Measurements from ENCODE around the gene RASGEF1B.

RASGEF1B gene

DNA sequence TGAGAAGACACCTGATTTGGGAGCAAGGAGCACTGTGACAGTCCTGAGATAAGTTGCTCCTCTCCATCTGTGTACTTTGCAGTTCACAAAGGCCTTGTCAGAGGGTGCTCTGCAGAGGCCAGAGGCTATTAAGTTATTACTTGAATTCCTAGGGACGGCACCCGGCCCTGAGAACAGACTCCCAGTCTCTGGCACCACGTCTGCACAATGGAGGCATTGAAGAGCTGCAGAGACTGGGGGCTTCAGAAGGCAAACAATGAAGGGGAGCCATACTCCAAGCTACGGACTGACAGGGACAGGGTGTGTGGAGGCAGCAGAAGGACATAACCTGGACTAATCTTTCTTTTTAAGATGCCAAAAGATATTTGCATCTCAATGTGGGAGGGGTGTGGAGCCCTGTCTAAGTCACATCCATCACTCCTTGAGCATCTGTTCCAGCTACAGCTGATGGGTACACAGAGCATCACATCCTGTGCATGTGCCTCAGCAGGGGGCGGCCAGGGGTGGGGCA, 11.5 kb downstream of the RASGEF1B start:
- no peak overlapping the region for H3K27ac Mint-ChIP-seq
- ATAC-seq (peak; percentile 36), DNase-seq (ENCODE audit: low spot score in 2 of 2) (no peak)
- no peak overlapping the region for H3K4me3 Mint-ChIP-seq
- H3K4me1 Mint-ChIP-seq = peaks cover 7% of the 10 kb centered on the region
- no peaks in the 10 kb centered on the region for H3K9me3 Mint-ChIP-seq
- peaks cover 32% of the 10 kb centered on the region for H3K36me3 Mint-ChIP-seq

- no peaks in the 10 kb centered on the region for H3K9me3 Mint-ChIP-seq
These were observed 12.5 kb downstream of the RASGEF1B start for GRCh38 chr4:81459228-81459627.

GRCh38 chr4:81457921-81458520, 13.7 kb downstream of the RASGEF1B start:
- Mint-ChIP-seq H3K36me3 (peaks cover 54% of the 10 kb centered on the region), H3K27ac (no peak overlapping the region), H3K4me1 (peaks cover 15% of the 10 kb centered on the region)

More at GRCh38 chr4:81459228-81459627, 12.5 kb downstream of the RASGEF1B start:
- no peak overlapping the region for H3K4me3 Mint-ChIP-seq
- H3K4me1 Mint-ChIP-seq = peaks cover 13% of the 10 kb centered on the region
- H3K36me3 Mint-ChIP-seq = peaks cover 42% of the 10 kb centered on the region
- DNase-seq (ENCODE audit: low spot score in 2 of 2) = no peak
- H3K27ac Mint-ChIP-seq = no peak overlapping the region
- no peak for ATAC-seq

GRCh38 chr4:81457345-81457744, 14.4 kb downstream of the RASGEF1B start:
- H3K36me3 Mint-ChIP-seq = peaks cover 61% of the 10 kb centered on the region
- ATAC-seq (no peak), DNase-seq (ENCODE audit: low spot score in 2 of 2) (no peak)
- no peak overlapping the region for H3K4me3 Mint-ChIP-seq
- H3K4me1 Mint-ChIP-seq = peaks cover 15% of the 10 kb centered on the region
- H3K9me3 Mint-ChIP-seq = no peaks in the 10 kb centered on the region
- no peak overlapping the region for H3K27ac Mint-ChIP-seq

More at GRCh38 chr4:81457921-81458520, 13.7 kb downstream of the RASGEF1B start:
- no peak for ATAC-seq
- no peak for DNase-seq (ENCODE audit: low spot score in 2 of 2)
- Mint-ChIP-seq H3K4me3 (no peak overlapping the region), H3K9me3 (no peaks in the 10 kb centered on the region)

DNA sequence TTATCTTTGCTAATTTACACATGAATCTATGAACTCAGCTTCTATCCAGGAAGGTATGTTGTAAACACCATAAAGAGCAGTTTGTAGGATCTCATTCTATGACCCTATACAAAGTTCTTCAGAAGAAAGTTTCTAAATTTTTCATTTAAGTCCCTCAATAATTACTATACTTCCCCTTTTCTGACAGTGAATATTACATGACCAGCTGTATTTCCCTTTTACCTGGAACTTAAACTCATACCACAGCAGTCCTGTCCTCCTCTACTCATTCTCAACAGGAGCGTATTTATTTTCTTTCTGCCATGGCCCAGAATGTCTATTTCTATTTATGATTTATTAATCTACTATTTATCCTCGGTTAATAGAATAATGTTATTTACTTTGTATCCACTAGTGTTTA, 15.8 kb downstream of the RASGEF1B start:
- Mint-ChIP-seq H3K4me1 (peaks cover 15% of the 10 kb centered on the region), H3K9me3 (no peaks in the 10 kb centered on the region), H3K4me3 (no peak overlapping the region), H3K27ac (no peak overlapping the region), H3K36me3 (peaks cover 75% of the 10 kb centered on the region)
- ATAC-seq (no peak), DNase-seq (ENCODE audit: low spot score in 2 of 2) (no peak)

- peaks cover 85% of the 10 kb centered on the region for H3K36me3 Mint-ChIP-seq
- H3K4me3 Mint-ChIP-seq = no peak overlapping the region
- no peak for ATAC-seq
- no peak for DNase-seq (ENCODE audit: low spot score in 2 of 2)
- H3K9me3 Mint-ChIP-seq = no peaks in the 10 kb centered on the region
- H3K27ac Mint-ChIP-seq = no peak overlapping the region
- H3K4me1 Mint-ChIP-seq = peaks cover 9% of the 10 kb centered on the region
These were observed 16.8 kb downstream of the RASGEF1B start for GRCh38 chr4:81454948-81455347.

DNA sequence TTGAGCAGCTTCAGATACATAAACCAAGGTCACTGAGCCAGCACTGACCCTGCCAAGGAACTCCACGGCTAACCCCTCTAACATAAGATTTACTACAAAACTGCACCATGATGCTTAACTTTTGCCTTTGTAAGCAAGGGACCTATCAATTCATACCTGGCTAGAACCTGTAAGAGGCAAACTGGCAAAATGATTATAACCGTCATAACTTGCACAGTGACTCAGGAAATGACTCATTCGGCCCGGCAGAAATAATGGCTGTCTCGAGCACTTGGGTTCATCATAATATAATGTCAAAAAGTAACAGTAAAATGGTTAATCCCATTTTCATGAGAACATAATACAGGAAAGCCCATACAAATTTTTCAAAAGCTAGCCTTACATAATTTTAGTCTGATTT, 17.2 kb downstream of the RASGEF1B start:
- H3K27ac Mint-ChIP-seq = no peak overlapping the region
- DNase-seq (ENCODE audit: low spot score in 2 of 2) = peak in 1 of 2 donors; percentile 56
- no peak overlapping the region for H3K4me3 Mint-ChIP-seq
- H3K36me3 Mint-ChIP-seq = peaks cover 89% of the 10 kb centered on the region
- peak; percentile 95 for ATAC-seq
- no peaks in the 10 kb centered on the region for H3K9me3 Mint-ChIP-seq
- H3K4me1 Mint-ChIP-seq = peaks cover 8% of the 10 kb centered on the region

- Mint-ChIP-seq H3K27ac (no peak overlapping the region), H3K4me1 (peaks cover 8% of the 10 kb centered on the region), H3K9me3 (no peaks in the 10 kb centered on the region), H3K36me3 (peaks cover 94% of the 10 kb centered on the region), H3K4me3 (no peak overlapping the region)
- ATAC-seq = no peak
- DNase-seq (ENCODE audit: low spot score in 2 of 2) = no peak
These were observed 18.7 kb downstream of the RASGEF1B start for GRCh38 chr4:81453024-81453423.

DNA sequence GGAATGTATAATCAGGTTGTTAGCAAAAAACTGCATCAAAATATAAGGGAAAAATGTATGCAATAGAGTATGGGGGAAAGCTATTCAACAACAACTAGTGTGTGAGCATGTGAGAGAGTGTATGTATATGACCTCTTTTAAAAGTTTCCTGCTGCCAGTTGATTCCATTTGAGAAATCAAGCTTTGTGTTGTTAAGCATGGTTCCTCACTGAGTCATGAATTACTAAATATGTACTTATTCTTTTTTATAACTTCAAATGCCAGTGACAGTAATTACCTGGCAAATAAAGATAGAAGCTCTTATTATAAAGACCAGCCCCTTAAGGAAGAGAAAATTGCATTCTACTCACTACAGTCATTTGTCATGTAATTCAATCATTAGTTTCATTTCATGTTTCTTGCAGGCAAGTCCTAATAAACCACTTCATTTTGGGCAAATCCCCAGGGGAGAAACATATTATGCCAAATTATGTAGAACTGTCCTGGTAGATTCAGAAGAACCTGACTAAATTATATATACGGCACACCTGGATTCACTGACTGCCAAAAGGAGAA, 19.2 kb downstream of the RASGEF1B start:
- Mint-ChIP-seq H3K4me3 (no peak overlapping the region), H3K27ac (no peak overlapping the region), H3K36me3 (peaks cover 98% of the 10 kb centered on the region), H3K4me1 (peaks cover 8% of the 10 kb centered on the region), H3K9me3 (no peaks in the 10 kb centered on the region)
- DNase-seq (ENCODE audit: low spot score in 2 of 2) (no peak), ATAC-seq (no peak)

DNA sequence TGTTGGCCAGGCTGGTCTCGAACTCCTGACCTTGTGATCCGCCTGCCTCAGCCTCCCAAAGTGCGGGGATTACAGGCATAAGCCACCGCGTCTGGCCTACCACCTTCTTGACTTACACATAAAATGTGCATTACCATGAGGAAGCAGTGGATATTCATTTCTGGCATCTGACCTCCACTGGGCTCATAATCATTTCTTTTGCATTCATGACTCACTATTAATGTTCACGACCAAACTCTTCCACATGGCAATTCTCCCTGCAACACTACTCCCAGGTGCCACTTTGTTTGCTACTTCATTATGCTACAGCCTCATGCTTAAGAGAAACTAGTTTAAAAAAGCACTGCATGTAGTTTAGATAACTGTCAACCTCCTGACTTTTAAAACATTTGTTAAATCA, 22.7 kb downstream of the RASGEF1B start:
- peaks cover 100% of the 10 kb centered on the region for H3K36me3 Mint-ChIP-seq
- DNase-seq (ENCODE audit: low spot score in 2 of 2) = no peak
- no peak overlapping the region for H3K27ac Mint-ChIP-seq
- no peak overlapping the region for H3K4me3 Mint-ChIP-seq
- H3K4me1 Mint-ChIP-seq = no peaks in the 10 kb centered on the region
- no peaks in the 10 kb centered on the region for H3K9me3 Mint-ChIP-seq
- ATAC-seq = no peak

DNA sequence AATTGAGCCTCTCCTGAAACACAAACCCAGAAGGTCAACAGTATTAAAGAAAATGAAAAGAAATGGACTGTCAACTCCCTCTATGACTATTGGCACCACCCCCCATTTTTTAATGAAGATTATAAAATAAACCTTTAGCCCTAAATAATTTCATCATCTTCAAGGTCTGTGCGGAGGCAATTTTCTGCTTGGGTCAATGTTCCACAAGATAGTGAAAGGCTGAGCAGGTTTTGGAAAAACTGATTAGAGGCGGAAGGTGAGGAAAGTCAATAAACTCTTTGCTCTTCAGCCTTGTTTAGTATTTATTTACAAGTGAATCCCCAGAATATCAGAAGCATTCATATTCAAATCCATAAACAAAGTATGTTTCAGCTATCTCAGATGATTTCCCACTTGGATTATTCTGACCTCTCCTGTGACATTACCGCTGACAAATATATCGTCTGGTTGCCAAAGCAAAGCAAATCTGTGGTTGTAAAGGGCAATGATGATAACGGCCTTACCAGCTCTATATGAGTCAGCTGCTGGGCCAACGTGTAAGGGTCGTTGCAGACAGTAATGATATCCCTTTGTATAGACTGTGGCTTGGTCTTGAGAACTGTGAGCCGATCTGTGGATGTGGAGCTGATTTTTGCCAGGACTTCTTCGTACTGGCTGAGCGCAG, 24.0 kb downstream of the RASGEF1B start:
- no peak for ATAC-seq
- DNase-seq (ENCODE audit: low spot score in 2 of 2) = no peak

GRCh38 chr4:81446634-81447033, 25.1 kb downstream of the RASGEF1B start:
- Mint-ChIP-seq H3K4me1 (no peaks in the 10 kb centered on the region), H3K9me3 (no peaks in the 10 kb centered on the region), H3K27ac (no peak overlapping the region), H3K36me3 (peaks cover 98% of the 10 kb centered on the region), H3K4me3 (no peak overlapping the region)
- ATAC-seq (no peak), DNase-seq (ENCODE audit: low spot score in 2 of 2) (no peak)

More for the DNA sequence above, 24.0 kb downstream of the RASGEF1B start:
- H3K27ac Mint-ChIP-seq = no peak overlapping the region
- no peak overlapping the region for H3K4me3 Mint-ChIP-seq
- no peaks in the 10 kb centered on the region for H3K9me3 Mint-ChIP-seq
- H3K36me3 Mint-ChIP-seq = peaks cover 100% of the 10 kb centered on the region
- no peaks in the 10 kb centered on the region for H3K4me1 Mint-ChIP-seq

- ATAC-seq = no peak
- Mint-ChIP-seq H3K27ac (no peak overlapping the region), H3K4me3 (no peak overlapping the region), H3K36me3 (peaks cover 98% of the 10 kb centered on the region), H3K4me1 (no peaks in the 10 kb centered on the region), H3K9me3 (no peaks in the 10 kb centered on the region)
- DNase-seq (ENCODE audit: low spot score in 2 of 2) = no peak
These were observed 26.5 kb downstream of the RASGEF1B start for GRCh38 chr4:81445196-81445595.

DNA sequence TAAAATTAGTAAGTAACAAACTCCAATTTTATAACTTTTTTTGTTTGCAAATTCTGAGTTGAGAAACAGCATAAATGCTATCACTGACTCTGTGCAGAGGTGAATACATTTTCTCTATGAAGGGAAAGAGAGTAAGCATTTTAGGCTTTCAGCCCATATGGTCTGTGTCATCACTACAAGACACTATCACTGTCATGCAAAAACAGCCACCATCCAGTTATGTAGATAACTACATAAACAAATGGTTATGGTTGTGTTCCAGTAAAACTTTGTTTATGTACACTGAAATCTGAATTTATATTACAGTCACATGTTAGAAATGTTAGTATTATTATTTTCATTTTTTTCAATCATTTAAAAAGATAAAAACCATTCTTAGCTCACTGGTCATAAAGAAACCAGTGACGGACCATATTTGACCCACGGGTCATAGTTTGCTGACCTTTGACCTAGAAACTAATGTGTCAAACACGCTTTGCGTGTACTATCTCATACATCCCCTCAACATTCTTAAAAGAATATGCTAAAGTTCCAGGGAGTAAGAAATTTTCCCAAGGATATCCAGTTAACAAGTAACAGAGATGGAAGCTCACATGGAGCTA, 29.1 kb downstream of the RASGEF1B start:
- Mint-ChIP-seq H3K9me3 (no peaks in the 10 kb centered on the region), H3K27ac (no peak overlapping the region), H3K4me1 (no peaks in the 10 kb centered on the region), H3K36me3 (peaks cover 98% of the 10 kb centered on the region), H3K4me3 (no peak overlapping the region)
- ATAC-seq (no peak), DNase-seq (ENCODE audit: low spot score in 2 of 2) (no peak)

DNA sequence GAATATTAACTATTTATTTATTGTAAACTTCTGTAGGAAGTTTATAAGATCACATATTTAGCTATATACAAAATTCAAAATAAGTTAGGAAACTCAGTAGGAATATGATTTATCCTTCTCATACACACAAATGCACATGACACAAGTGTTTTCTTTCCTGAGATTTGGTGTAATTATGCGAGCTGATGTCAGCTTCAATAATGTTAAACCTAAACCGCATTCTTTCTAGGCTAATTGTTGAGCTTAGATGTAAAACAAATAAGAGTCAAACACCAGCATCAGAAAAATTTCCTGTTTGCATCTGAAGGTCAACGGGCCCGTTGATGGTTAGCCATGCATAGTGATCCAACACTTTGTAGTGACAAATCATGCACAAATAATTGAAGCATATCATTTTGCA, 30.8 kb downstream of the RASGEF1B start:
- H3K9me3 Mint-ChIP-seq = no peaks in the 10 kb centered on the region
- no peak for ATAC-seq
- no peak overlapping the region for H3K27ac Mint-ChIP-seq
- H3K4me3 Mint-ChIP-seq = no peak overlapping the region
- no peak for DNase-seq (ENCODE audit: low spot score in 2 of 2)
- H3K4me1 Mint-ChIP-seq = no peaks in the 10 kb centered on the region
- H3K36me3 Mint-ChIP-seq = peaks cover 98% of the 10 kb centered on the region
